GM19324 (cell line): ENCODE results near the gene IGSF9B.

Experiments
- ATAC-seq: cut with Tn5 transposase; IDR thresholded peaks from one replicate; pipeline ENCODE4 v1.9.1; 2021; ENCODE audit warnings: mild to moderate bottlenecking, moderate library complexity; ENCODE audit not compliant: unreplicated experiment, low FRiP score

IGSF9B gene

GRCh38 chr11:133924661-133925060 is 32.1 kb downstream of the IGSF9B start:
- no peak for ATAC-seq

GRCh38 chr11:133922078-133922870 is 34.5 kb downstream of the IGSF9B start:
- no peak for ATAC-seq

GRCh38 chr11:133921513-133921912 is 35.3 kb downstream of the IGSF9B start:
- ATAC-seq, result no peak

- ATAC-seq, result no peak
Measured at GRCh38 chr11:133921026-133921425, 35.7 kb downstream of the IGSF9B start.

- no peak for ATAC-seq
Measured at GRCh38 chr11:133920109-133920990, 36.4 kb downstream of the IGSF9B start.

GRCh38 chr11:133919330-133920108 is 37.2 kb downstream of the IGSF9B start:
- ATAC-seq, result no peak

GRCh38 chr11:133918608-133919260 is 38.0 kb downstream of the IGSF9B start:
- no peak for ATAC-seq

GRCh38 chr11:133917921-133918607 is 38.7 kb downstream of the IGSF9B start:
- no peak for ATAC-seq

GRCh38 chr11:133916784-133917440 is 39.9 kb downstream of the IGSF9B start:
- no peak for ATAC-seq

GRCh38 chr11:133913761-133914160 is 43.0 kb downstream of the IGSF9B start:
- no peak for ATAC-seq

GRCh38 chr11:133911171-133911570 is 45.6 kb downstream of the IGSF9B start:
- ATAC-seq, result no peak

- no peak for ATAC-seq
Measured at GRCh38 chr11:133910101-133910500, 46.7 kb downstream of the IGSF9B start.

- no peak for ATAC-seq
Measured at GRCh38 chr11:133908827-133909226, 47.9 kb downstream of the IGSF9B start.

GRCh38 chr11:133907841-133908241 is 48.9 kb downstream of the IGSF9B start:
- no peak for ATAC-seq

- ATAC-seq, result no peak
Measured at GRCh38 chr11:133907216-133907615, 49.6 kb downstream of the IGSF9B start.

- no peak for ATAC-seq
Measured at GRCh38 chr11:133906746-133907145, 50.0 kb downstream of the IGSF9B start.

- ATAC-seq, result no peak
Measured at GRCh38 chr11:133906241-133906640, 50.5 kb downstream of the IGSF9B start.

- no peak for ATAC-seq
Measured at GRCh38 chr11:133905677-133906156, 51.1 kb downstream of the IGSF9B start.
